Measurements from ENCODE around the gene TEC.

The TEC gene

DNA sequence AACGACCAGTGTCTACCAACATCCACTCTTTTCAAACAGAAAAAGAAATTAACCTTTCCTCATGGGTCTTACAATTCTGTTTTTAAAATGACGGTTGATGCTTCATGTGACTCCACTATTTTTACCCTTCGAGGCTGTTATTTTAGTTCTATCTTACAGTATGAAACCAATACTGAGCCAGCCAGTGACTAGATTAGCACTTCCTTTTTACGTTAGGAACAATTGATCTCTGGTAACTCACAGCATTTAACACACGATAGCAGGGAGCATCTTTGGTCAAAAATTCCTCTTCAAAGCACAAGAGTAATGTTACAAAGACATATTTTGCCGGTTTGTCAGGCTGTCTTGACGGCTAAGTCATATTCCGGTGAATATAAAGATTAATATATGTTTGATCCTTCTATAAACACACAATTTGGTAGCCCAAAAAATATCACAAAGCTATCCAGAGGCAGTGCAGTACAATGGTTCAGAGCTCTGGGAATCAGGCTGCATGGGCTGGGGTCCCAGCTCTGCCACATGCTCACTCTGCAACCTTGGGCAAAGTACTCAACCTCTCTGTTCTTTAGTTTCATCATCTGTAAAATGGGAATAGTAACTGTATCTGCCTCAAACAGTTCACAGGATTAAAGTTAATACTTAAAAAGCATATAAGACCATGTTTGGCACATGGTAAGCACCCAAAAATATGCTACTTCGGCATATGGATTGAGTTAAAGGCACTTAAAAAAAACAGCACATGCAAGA, 72.7 kb downstream of the TEC start:
- TF ChIP-seq CTCF (IDR thresholded peaks at IDR 0.05; ENCODE audit: extremely low read depth, insufficient read depth, missing control alignments) = no peak
- in situ Hi-C loops (cut with MboI; ENCODE audit: low pct_unique_long_range_greater_than_20kb, low sequenced_read_pairs, unreplicated experiment) = no loop called here
- DNase-seq (ENCODE audit: low spot score) = peak; percentile 31

- no peak for DNase-seq (ENCODE audit: low spot score)
- no peak for TF ChIP-seq CTCF (IDR thresholded peaks at IDR 0.05; ENCODE audit: extremely low read depth, insufficient read depth, missing control alignments)
- in situ Hi-C loops (cut with MboI; ENCODE audit: low pct_unique_long_range_greater_than_20kb, low sequenced_read_pairs, unreplicated experiment) = no loop called here
Observed at GRCh38 chr4:48195853-48196252, 73.8 kb downstream of the TEC start.

GRCh38 chr4:48195374-48195773, 74.3 kb downstream of the TEC start:
- no peak for TF ChIP-seq CTCF (IDR thresholded peaks at IDR 0.05; ENCODE audit: extremely low read depth, insufficient read depth, missing control alignments)

DNA sequence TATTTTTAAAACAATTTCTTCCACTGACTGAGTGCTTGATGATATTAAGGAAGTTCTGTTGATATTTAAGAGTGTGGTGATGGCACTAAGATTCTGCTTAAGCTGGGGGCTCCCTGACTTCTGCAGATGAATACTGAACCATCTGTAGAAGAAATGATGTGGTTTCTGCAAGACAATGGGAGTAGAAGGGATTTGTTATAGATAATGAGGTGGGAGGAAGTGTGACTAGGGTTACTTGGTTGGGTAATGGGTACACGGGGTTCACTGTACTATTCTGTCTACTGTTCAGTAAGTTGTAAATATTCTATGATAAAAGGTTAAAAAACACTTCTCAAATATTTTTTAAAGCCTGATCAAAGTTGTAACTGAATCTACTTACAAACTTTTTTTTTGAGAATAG, 74.7 kb downstream of the TEC start:
- no peak for DNase-seq (ENCODE audit: low spot score)
- in situ Hi-C loops (cut with MboI; ENCODE audit: low pct_unique_long_range_greater_than_20kb, low sequenced_read_pairs, unreplicated experiment) = no loop called here
- no peak for TF ChIP-seq CTCF (IDR thresholded peaks at IDR 0.05; ENCODE audit: extremely low read depth, insufficient read depth, missing control alignments)

More at GRCh38 chr4:48195374-48195773, 74.3 kb downstream of the TEC start:
- DNase-seq (ENCODE audit: low spot score) = no peak
- in situ Hi-C loops (cut with MboI; ENCODE audit: low pct_unique_long_range_greater_than_20kb, low sequenced_read_pairs, unreplicated experiment) = no loop called here

DNA sequence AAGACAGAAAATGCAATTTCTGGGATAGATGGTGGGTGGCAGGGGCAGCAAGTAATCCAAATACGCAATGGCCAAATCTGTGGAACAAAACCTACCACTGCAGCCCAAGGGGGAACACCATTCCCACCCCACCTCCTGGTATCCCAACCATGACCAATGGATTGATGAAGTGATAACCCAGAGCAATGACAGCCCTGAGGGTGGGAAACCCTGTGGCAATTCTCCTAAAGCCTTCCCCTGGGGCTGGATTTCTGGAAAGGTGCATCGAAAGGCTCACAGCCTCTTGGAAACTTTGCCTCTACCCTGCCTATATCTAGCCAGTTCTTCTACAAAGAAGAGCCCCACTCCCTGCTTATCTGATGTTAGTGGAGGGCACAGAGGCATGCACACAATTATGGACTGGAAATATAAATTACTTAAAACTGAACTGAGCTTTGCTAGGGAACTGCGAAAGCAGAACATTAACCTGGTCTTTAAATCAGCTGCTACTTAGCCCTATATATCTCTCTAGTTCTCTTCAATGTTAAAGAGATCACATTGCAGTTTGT, 75.6 kb downstream of the TEC start:
- DNase-seq (ENCODE audit: low spot score) = no peak
- in situ Hi-C loops (cut with MboI; ENCODE audit: low pct_unique_long_range_greater_than_20kb, low sequenced_read_pairs, unreplicated experiment) = no loop called here
- no peak for TF ChIP-seq CTCF (IDR thresholded peaks at IDR 0.05; ENCODE audit: extremely low read depth, insufficient read depth, missing control alignments)

- DNase-seq (ENCODE audit: low spot score) = no peak
- in situ Hi-C loops (cut with MboI; ENCODE audit: low pct_unique_long_range_greater_than_20kb, low sequenced_read_pairs, unreplicated experiment) = no loop called here
- TF ChIP-seq CTCF (IDR thresholded peaks at IDR 0.05; ENCODE audit: extremely low read depth, insufficient read depth, missing control alignments) = no peak
Observed at GRCh38 chr4:48193096-48193836, 76.4 kb downstream of the TEC start.
